Measurements from ENCODE around the gene WDR86.

WDR86 gene

GRCh38 chr7:151426904-151427704 lies 17.3 kb upstream of the WDR86 start:
- DNase-seq, result no peak

GRCh38 chr7:151426441-151426903 lies 16.6 kb upstream of the WDR86 start:
- no peak for DNase-seq

- DNase-seq, result no peak
Measured at GRCh38 chr7:151425670-151426440, 16.0 kb upstream of the WDR86 start.

DNA sequence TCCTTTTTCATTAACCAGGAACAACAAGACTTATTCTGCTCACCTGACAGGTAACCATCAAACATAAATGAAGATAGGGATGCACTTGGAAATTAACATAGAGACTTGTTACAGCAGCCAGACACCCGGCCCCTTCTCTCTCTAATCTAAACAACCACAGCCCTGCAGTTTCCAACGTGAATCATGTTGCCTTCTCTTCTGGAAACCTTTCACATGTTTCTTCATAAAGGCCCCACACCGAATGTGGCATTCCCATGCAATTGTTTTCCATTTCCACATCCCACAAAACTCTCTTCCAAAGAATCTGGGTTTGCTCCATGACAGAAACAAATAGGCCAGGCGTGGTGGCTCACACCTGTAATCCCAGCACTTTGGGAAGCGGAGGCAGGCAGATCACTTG lies 15.0 kb upstream of the WDR86 start:
- no peak for DNase-seq

- no peak for DNase-seq
Measured at GRCh38 chr7:151423936-151424335, 14.1 kb upstream of the WDR86 start.

- no peak for DNase-seq
Measured at GRCh38 chr7:151423226-151423625, 13.4 kb upstream of the WDR86 start.

DNA sequence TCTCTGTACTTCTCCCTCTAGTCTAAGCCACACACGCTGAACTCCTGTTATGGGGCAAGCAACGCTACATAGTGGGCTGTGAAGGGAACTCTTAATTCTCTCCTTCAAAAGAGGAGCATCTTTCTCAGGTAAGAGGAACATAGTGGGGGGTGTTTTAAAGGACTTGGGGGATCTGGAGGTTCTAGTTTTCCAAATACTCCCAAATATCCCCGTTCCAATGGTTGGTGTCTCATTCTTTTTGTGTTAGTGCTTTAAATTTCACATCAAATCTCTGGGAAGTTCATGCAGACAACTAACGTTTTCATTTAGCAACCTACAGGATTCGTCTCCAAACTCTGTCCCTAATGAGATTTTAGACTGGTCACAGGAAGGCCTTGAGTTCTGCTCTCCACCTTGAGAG lies 12.4 kb upstream of the WDR86 start:
- DNase-seq, result no peak

- no peak for DNase-seq
Measured at GRCh38 chr7:151420144-151420543, 10.3 kb upstream of the WDR86 start.

- no peak for DNase-seq
Measured at GRCh38 chr7:151416941-151417315, 7.1 kb upstream of the WDR86 start.

DNA sequence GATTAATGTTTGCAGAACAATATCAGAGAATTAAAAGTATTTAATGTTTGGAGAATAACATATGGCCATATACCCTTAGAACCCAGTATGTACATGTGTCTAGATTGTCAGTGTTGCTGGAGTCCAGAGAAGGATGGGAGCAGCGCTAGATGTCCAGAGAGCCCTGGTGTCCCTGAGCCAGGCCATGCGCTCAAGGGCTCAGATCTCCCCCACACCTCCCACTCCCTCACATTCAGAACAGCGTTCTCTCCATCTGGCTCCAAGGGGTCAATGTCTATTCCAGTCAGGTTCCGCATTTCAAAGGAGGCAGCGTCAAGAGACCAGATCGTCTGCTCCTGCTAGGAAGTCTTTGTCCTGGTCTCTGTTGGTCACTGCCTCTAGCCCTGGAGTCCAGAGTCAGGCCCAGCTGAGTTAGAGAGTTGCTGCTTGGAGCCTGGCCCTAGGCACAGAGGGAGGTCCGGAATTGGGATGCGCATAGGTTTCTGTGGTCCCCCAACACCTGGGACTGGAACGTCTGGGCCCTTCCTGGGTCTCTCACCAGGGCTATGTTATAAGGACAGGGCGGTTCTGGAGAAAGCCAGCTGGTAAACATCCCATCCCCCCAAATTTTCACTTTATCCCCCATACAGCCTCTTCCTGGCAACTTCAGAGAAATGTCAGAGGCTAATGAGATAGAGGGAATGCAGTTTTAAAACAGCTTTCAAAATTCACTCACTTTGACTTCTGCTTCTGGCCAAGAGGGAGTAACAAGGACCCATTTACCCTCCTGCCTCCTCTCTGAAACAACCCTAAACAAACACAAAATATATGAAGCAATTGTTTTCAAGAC lies 6.5 kb upstream of the WDR86 start:
- no peak for DNase-seq

DNA sequence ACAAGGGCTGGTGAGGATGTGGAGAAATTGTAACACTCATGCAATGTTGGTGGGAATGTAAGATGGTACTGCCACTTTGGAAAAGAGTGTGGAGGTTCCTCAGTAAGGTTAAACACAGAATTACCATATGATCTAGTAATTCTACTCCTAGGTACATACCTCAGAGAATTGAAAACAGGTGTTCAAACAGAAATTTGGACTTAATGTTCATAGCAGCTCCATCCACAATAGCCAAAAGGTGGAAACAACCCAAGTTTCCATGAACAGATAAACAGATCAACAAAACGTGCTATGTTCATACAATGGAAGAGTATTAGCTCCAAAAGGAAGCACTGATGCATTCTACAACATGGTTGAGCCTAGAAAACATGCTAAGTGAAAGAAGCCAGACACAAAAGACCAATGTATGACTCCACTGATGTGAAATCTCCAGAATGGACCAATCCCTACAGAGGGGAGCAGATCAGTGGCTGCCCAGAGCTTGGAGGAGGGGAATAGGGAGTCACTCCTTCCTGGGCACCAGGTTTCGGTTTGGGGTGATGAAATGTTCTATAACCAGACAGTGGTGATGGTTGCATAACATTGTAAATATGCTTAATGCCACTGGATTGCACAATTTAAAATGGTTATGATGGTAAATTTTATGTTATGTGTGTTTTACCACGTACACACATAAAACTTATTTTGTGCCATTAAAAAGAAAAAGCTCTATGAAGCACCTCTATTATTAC lies 5.7 kb upstream of the WDR86 start:
- no peak for DNase-seq

DNA sequence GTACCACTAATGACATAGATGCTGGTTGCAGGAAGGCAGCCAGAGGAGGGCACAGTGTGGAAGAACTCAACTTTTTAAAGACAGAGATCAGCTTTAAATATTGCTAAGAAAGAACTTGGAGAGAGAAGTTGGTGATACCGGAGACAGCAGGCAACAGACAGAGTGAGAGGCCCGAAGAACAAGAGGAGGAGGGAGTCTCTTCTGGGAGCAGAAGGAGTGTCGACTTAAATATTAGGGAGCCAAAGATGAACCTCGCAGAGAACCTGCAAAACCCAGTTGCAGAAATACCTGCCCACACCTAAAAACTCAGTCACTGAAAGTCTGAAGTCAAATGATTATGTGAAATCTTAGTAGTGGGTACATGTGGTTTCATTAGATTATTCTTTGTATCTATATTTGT lies 3.4 kb upstream of the WDR86 start:
- DNase-seq, result no peak

DNA sequence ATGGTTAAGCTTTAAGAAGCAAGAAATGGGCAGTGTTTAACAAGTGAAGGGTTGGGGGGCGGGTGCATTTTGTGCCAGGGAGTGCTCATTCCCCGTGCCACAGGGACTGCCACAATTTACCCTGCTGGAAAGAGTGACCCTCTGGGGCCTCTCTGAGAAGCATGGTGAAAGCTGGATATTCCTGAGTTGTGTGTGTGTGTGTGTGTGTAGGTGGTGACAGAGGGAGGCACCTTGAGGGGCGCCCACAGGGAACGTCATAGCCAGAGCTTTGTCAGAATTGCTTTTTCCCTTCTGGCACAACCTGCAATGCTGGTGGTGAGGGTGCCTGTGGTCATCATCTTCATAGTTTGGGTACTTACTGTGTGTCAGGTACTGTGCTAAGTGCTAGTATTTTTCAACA lies 2.5 kb upstream of the WDR86 start:
- no peak for DNase-seq

DNA sequence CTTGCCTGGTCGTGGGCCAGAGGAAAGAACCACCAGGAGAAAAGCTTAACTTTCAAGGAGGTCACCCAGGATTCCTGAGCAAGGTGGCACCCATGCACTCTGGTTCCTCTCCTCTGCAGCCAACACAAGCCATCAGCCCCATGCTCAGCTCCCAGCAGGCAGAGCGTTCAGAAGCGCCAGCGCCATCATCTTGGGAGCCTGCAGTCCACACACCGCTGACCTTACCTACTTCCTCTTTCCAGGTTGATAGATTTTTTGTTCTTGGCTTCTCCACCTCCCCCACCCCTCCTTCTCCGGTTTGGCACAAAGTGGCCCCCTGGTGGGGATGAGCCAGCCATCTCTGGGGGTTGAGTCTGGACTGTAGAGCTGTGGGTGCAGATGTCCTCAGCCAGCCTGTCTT lies 1.7 kb upstream of the WDR86 start:
- DNase-seq, result no peak

GRCh38 chr7:151410405-151411390 lies 860 bp upstream of the WDR86 start:
- DNase-seq, result no peak

- DNase-seq, result no peak
Measured at GRCh38 chr7:151408839-151409666, 785 bp downstream of the WDR86 start.

- no peak for DNase-seq
Measured at GRCh38 chr7:151408498-151408838, 1.4 kb downstream of the WDR86 start.

DNA sequence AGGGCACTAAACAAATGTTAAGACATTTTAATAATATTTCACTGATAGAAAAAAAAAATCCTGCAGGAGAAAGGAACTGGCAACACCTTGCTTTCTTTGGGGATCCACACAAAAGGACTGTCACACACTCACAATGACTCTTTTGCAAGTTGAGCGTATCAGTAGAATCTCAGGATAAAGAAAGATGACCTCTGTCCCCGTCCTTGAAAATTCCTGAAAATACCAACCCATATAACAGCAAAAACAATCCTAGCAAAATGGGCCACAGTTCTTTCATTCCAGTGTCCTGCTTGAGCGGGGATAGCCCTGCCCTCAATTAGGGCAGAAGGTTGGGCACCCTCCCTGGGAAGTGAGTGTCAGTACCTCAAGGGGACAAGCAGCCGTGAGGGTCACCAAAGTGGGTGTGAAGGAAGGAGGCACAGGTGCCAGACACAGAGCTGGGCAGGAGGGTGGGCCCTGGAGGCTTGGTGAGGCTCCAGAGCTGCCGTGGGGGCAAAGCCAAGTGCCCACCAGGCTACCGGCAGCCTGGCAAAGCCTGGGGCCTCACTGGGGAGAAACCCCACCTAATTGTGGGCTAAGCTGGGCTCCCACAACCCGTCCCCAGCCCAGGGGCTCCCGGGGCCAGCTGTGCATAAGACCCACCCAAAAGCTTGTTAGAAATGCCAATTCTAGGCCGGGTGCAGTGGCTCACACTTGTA lies 2.8 kb downstream of the WDR86 start:
- DNase-seq, result no peak

DNA sequence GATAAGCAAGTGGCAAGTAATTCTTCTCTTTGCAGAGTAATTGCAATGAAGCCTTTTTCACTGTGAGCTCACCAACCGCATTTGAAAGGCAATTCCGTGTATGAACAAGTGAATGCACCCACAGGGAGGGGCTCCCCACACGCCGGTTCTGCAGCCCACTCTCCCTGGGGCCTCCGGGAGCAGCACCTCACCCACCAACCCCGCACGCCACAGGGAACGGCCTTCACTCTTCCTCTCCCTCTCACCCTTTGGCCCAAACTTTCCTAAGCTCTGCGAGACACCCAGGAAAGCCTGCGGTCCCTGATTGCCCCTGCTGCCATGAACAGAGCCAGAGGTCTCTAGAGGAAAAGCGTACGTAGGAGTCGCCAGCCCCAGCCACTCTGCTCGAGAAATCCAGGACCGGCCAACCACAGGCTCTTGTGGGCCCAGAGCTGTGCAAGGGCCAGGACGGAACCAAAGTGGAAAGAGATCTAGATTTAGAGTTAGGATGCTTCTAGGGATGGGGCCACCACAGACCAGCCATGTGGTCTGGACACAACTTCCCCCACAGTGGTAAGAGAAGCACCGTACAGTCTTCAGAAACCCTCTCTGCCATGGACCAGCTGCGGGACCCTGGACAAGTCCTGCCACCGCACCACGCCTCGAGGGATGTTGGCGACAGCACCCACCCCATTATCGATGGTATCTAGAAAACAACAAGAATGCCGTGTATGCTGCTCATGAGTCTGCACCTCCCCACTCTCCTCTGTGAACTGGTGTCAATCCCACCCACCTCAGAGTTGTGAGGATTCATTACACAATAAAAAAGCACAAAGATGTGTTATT lies 3.6 kb downstream of the WDR86 start:
- no peak for DNase-seq
